HG02938 (cell line): ENCODE results near the gene ZSWIM5.
"Not testable (repeated sequence)": the region's sequence is repeated elsewhere in the genome, so short reads cannot be mapped to it uniquely, and the experiment has no call there.

Experiments
- ATAC-seq: cut with Tn5 transposase; IDR thresholded peaks from one replicate; pipeline ENCODE4 v1.9.1; 2021; ENCODE audit warnings: mild to moderate bottlenecking, moderate library complexity; ENCODE audit not compliant: unreplicated experiment

ZSWIM5 gene

GRCh38 chr1:45148209-45148825, 58.1 kb downstream of the ZSWIM5 start:
- ATAC-seq, result no peak

- no peak for ATAC-seq
Measured at GRCh38 chr1:45146833-45147232, 59.6 kb downstream of the ZSWIM5 start.

GRCh38 chr1:45141247-45142003, 65.0 kb downstream of the ZSWIM5 start:
- no peak for ATAC-seq

GRCh38 chr1:45136984-45137383, 69.4 kb downstream of the ZSWIM5 start:
- ATAC-seq, result no peak

- no peak for ATAC-seq
Measured at GRCh38 chr1:45135316-45135715, 71.1 kb downstream of the ZSWIM5 start.

- no peak for ATAC-seq
Measured at GRCh38 chr1:45134461-45134873, 71.9 kb downstream of the ZSWIM5 start.

- not testable (repeated sequence) for ATAC-seq
Measured at GRCh38 chr1:45132719-45133118, 73.7 kb downstream of the ZSWIM5 start.

- no peak for ATAC-seq
Measured at GRCh38 chr1:45123358-45123757, 83.0 kb downstream of the ZSWIM5 start.

GRCh38 chr1:45122724-45123123, 83.7 kb downstream of the ZSWIM5 start:
- ATAC-seq, result no peak

- no peak for ATAC-seq
Measured at GRCh38 chr1:45117766-45118165, 88.6 kb downstream of the ZSWIM5 start.

GRCh38 chr1:45116820-45117219, 89.6 kb downstream of the ZSWIM5 start:
- no peak for ATAC-seq

- ATAC-seq, result no peak
Measured at GRCh38 chr1:45116340-45116739, 90.1 kb downstream of the ZSWIM5 start.

GRCh38 chr1:45115198-45115597, 91.2 kb downstream of the ZSWIM5 start:
- not testable (repeated sequence) for ATAC-seq

GRCh38 chr1:45112661-45113060, 93.7 kb downstream of the ZSWIM5 start:
- ATAC-seq, result no peak

GRCh38 chr1:45111239-45111638, 95.2 kb downstream of the ZSWIM5 start:
- ATAC-seq, result no peak

- no peak for ATAC-seq
Measured at GRCh38 chr1:45107782-45108181, 98.6 kb downstream of the ZSWIM5 start.

- not testable (repeated sequence) for ATAC-seq
Measured at GRCh38 chr1:45106864-45107263, 99.5 kb downstream of the ZSWIM5 start.

- ATAC-seq, result not testable (repeated sequence)
Measured at GRCh38 chr1:45106156-45106545, 100.3 kb downstream of the ZSWIM5 start.

- not testable (repeated sequence) for ATAC-seq
Measured at GRCh38 chr1:45105486-45106155, 100.8 kb downstream of the ZSWIM5 start.

GRCh38 chr1:45103534-45103933, 102.9 kb downstream of the ZSWIM5 start:
- no peak for ATAC-seq

- no peak for ATAC-seq
Measured at GRCh38 chr1:45101947-45102346, 104.5 kb downstream of the ZSWIM5 start.

GRCh38 chr1:45101528-45101927, 104.9 kb downstream of the ZSWIM5 start:
- ATAC-seq, result not testable (repeated sequence)
